Natural killer cell (primary cell): ENCODE results near the gene IFNA8. TPM values are rescaled to one million over a fixed set of nuclear protein-coding genes. Genes with fewer than 3 reads are reported as not detected.
A peak's percentile ranks its signal among the peaks of the same experiment; 100 is the strongest.
"Not testable (repeated sequence)": the region's sequence is repeated elsewhere in the genome, so short reads cannot be mapped to it uniquely, and the experiment has no call there.

Source experiments
- ATAC-seq, 3 donors: fragments of 150-1000 bp in 2 of 3; fragments of 200-7000 bp in 1 of 3; cut with Tn5 transposase; 1 replicate in 1 of 3; 2 replicates in 2 of 3; pipeline ENCODE4 v1.10.0; 2021; ENCODE audit warnings: mild to moderate bottlenecking in 2 of 3, moderate library complexity in 2 of 3
- DNase-seq, 2 donors: peaks; one replicate each; pipeline versions ENCODE4 v3.0.0 to v3.0.0-alpha.2; 2013 to 2021; ENCODE audit warnings: mixed read lengths in 1 of 2
- H3K27ac ChIP-seq: one replicate; pipeline ENCODE4 v1.5.1; 2013; ENCODE audit warnings: mild to moderate bottlenecking, low read length
- H3K27me3 ChIP-seq: one replicate; pipeline ENCODE4 v1.6.1; 2013; ENCODE audit warnings: low read length; ENCODE audit not compliant: control insufficient read depth, insufficient read depth
- H3K36me3 ChIP-seq: one replicate; pipeline ENCODE4 v1.6.1; 2013; ENCODE audit warnings: low read length; ENCODE audit not compliant: control insufficient read depth, insufficient read depth
- H3K4me1 ChIP-seq: one replicate; pipeline ENCODE4 v1.6.1; 2013; ENCODE audit warnings: low read length; ENCODE audit not compliant: control insufficient read depth, insufficient read depth
- H3K4me3 ChIP-seq: one replicate; pipeline ENCODE4 v1.5.1; 2013; ENCODE audit warnings: low read length
- H3K9me3 ChIP-seq: one replicate; pipeline ENCODE4 v1.6.1; 2013; ENCODE audit warnings: low read length; ENCODE audit not compliant: control insufficient read depth, insufficient read depth
- H3K27ac Mint-ChIP-seq, 2 donors: one replicate each; pipeline ENCODE4 v1.8.0; 2022; ENCODE audit warnings: mild to moderate bottlenecking in 2 of 2, mixed read lengths in 2 of 2, moderate library complexity in 1 of 2
- H3K27me3 Mint-ChIP-seq, 2 donors: one replicate each; pipeline ENCODE4 v1.8.0; 2022; ENCODE audit warnings: low read depth in 2 of 2, mixed read lengths in 2 of 2
- H3K36me3 Mint-ChIP-seq: one replicate; pipeline ENCODE4 v1.8.0; 2022; ENCODE audit warnings: mixed read lengths
- H3K4me1 Mint-ChIP-seq, 2 donors: one replicate each; pipeline ENCODE4 v1.8.0; 2022; ENCODE audit warnings: mixed read lengths in 2 of 2
- H3K4me3 Mint-ChIP-seq: one replicate; pipeline ENCODE4 v1.8.0; 2022; ENCODE audit warnings: mild to moderate bottlenecking, moderate library complexity, mixed read lengths
- H3K9me3 Mint-ChIP-seq, 2 donors: one replicate each; pipeline ENCODE4 v1.8.0; 2022; ENCODE audit warnings: mixed read lengths in 2 of 2
- WGBS: methylation state at CpG from one replicate; pipeline ENCODE4 v1.1.7; 2013; ENCODE audit warnings: missing lambda C conversion rate; ENCODE audit not compliant: insufficient coverage; 5-methylcytosine and 5-hydroxymethylcytosine counted together
- intact Hi-C: fragments of 100-400 bp; cut with micrococcal nuclease; formaldehyde crosslinking; loops from one replicate; pipeline ENCODE4 v1.14.2; 2022
- total RNA-seq, 4 donors: library from RNA; stranded (reverse); fragments of 120-200 nt in 1 of 4; gene quantifications; one replicate each; pipeline versions ENCODE4 v1.2.3 to v1.2.4, GENCODE V29; 2013 to 2022
- TF ChIP-seq, protein P1 (sequence below): fragments of 200-600 bp; IDR thresholded peaks from one replicate; pipeline ENCODE4 v1.8.0; 2022; ENCODE audit warnings: antibody characterized with exemption

The IFNA8 gene
- total RNA-seq, 3 donors from 2014 or later (not counting 1 experiment from before 2014, with no cell fraction given), result not detected

DNA sequence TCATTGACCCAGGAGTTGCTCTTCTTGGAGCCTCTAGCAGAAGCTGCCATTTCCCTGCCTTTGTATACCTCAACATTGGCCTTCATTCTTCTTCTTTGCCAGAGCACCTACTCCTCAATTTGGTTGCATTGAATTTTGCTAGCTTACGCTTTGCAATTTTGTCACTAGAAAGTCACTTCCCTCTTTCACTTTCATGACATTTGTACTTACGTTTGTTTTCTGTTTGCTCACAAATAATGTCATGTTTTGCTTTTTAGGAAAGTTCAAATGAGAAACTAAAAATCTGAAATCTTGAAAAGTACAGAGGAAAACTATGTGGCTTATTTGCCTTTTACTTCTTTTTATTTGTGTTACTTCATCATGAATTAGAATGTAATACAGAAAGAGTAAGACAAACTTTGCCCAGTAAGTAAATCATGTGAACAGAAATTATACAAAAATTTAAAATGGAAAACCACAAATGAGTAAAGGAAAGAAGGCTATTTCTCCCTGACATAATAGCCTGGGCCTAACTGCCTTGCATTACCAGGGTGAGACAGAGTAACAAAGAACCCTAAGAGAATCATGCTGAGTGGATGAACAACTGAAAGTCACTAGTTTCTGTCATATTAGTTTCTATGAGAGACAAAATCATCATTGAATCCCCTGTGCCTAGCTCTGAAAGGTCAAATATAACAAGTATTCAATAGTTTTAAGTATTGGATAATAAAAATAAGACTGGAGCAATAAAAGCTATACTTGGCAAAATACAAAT is 23.9 kb downstream of the IFNA8 start:
- Histone ChIP-seq H3K27ac (no peak overlapping the region), H3K4me3 (no peak overlapping the region), H3K9me3 (no peaks in the 10 kb centered on the region), H3K27me3 (no peaks in the 10 kb centered on the region), H3K4me1 (no peaks in the 10 kb centered on the region), H3K36me3 (no peaks in the 10 kb centered on the region)
- DNase-seq (no peak), ATAC-seq (no peak)
- no peaks in the 10 kb centered on the region for H3K9me3 Mint-ChIP-seq
- peaks cover 35 to 49% of the 10 kb centered on the region in 2 donors for H3K27me3 Mint-ChIP-seq
- H3K4me3 Mint-ChIP-seq, result no peak overlapping the region
- TF ChIP-seq, protein P1, sequence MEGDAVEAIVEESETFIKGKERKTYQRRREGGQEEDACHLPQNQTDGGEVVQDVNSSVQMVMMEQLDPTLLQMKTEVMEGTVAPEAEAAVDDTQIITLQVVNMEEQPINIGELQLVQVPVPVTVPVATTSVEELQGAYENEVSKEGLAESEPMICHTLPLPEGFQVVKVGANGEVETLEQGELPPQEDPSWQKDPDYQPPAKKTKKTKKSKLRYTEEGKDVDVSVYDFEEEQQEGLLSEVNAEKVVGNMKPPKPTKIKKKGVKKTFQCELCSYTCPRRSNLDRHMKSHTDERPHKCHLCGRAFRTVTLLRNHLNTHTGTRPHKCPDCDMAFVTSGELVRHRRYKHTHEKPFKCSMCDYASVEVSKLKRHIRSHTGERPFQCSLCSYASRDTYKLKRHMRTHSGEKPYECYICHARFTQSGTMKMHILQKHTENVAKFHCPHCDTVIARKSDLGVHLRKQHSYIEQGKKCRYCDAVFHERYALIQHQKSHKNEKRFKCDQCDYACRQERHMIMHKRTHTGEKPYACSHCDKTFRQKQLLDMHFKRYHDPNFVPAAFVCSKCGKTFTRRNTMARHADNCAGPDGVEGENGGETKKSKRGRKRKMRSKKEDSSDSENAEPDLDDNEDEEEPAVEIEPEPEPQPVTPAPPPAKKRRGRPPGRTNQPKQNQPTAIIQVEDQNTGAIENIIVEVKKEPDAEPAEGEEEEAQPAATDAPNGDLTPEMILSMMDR, result no peak
- H3K27ac Mint-ChIP-seq, result no peak overlapping the region
- no peaks in the 10 kb centered on the region for H3K36me3 Mint-ChIP-seq
- intact Hi-C loops, result no loop called here
- H3K4me1 Mint-ChIP-seq, result no peaks in the 10 kb centered on the region
- 56% methylated on average over 1 of the region's 2 CpGs for WGBS

DNA sequence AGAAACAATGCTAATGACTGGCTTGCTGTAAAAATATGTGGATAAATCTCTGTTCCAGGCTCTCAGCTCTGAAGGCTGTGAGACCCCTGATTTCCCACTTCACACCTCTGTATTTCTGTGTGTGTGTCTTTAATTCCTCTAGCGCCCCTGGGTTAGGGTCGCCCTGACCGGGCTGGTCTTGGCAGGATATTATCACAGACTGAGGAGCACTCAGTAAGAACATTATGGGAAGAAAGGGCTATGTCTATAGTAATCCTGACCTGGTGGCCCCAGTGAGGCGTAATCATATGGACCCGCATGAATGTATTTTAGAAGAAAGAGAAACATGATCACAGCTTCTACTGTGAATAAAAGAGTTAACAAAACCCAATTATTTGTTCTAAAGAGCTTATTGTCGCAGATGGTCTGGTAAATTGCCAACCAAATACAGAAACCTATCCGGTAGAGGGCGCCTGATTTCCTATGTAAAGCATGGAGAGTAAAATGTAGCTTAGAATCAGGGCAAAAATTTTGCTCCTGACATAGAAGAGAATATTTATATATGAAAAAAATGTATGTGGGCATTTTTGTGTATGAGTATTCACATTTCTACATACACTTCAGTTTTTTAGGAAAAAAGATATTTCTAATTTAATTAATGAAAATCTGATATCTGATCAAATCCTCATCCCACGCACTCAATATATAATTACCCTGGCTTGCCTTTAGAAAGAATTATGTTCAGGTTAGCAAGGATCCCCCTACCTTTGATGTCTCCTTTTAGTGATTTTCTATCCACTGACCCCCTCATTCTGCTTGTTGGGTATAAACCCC is 25.5 kb downstream of the IFNA8 start:
- ATAC-seq, result peak in 1 of 3 donors; percentile 49
- H3K9me3 Mint-ChIP-seq, result no peaks in the 10 kb centered on the region
- DNase-seq, result peak in 1 of 2 donors; percentile 74
- Histone ChIP-seq H3K27me3 (no peaks in the 10 kb centered on the region), H3K9me3 (no peaks in the 10 kb centered on the region), H3K4me3 (no peak overlapping the region), H3K27ac (no peak overlapping the region), H3K4me1 (no peaks in the 10 kb centered on the region), H3K36me3 (no peaks in the 10 kb centered on the region)
- H3K36me3 Mint-ChIP-seq, result no peaks in the 10 kb centered on the region
- H3K27me3 Mint-ChIP-seq, result peaks cover 28 to 33% of the 10 kb centered on the region in 2 donors
- WGBS, result 74% methylated on average over 8 of the region's 9 CpGs
- H3K4me3 Mint-ChIP-seq, result no peak overlapping the region
- TF ChIP-seq, protein P1, result peak; percentile 43
- no peaks in the 10 kb centered on the region for H3K4me1 Mint-ChIP-seq
- intact Hi-C loops, result loop anchor here (1.0 kb wide), 1 partner anchor 355 kb away; no protein-coding TSS in a partner anchor
- H3K27ac Mint-ChIP-seq, result no peak overlapping the region

DNA sequence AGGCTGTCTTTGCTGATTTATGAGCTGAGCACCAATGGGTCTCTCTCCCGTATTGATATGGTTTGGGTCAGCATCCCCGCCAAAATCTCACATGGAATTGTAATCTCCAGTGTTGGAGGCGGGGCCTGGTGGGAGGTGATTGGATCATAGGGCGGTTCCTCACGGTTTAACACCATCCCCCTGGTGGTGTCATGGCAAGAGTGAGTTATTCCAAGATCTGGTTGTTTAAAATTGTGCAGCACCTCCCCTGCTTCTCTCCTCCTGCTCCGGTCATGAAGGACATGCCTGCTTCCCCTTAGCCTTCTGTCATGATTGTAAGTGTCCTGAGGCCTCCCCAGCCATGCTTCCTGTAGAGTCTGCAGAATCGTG is 26.1 kb downstream of the IFNA8 start:
- H3K9me3 Mint-ChIP-seq, DNase-seq, intact Hi-C loops, H3K9me3 ChIP-seq, H3K27ac Mint-ChIP-seq, H3K4me3 ChIP-seq, H3K36me3 ChIP-seq, H3K4me3 Mint-ChIP-seq, H3K36me3 Mint-ChIP-seq, H3K27ac ChIP-seq, ATAC-seq, H3K4me1 ChIP-seq, H3K27me3 ChIP-seq, H3K4me1 Mint-ChIP-seq: not testable (repeated sequence)
- H3K27me3 Mint-ChIP-seq, result peaks cover 25 to 27% of the 10 kb centered on the region in 2 donors
- 89% methylated on average over 4 of the region's 7 CpGs for WGBS

DNA sequence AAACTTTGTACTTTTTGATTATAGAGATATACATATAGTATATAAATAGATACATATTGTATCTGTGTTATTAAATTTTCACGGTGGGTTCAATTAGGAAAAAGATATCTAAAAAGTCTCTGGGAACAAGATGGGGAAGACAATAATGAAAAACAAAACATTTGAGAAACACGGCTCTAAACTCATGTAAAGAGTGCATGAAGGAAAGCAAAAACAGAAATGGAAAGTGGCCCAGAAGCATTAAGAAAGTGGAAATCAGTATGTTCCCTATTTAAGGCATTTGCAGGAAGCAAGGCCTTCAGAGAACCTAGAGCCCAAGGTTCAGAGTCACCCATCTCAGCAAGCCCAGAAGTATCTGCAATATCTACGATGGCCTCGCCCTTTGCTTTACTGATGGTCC is 31.2 kb downstream of the IFNA8 start, which contains the start of gene IFNA1:
Gene IFNA1 (plus strand): TSS at position 301 of the 400 bp plus-strand sequence. CDS start 69 bp downstream, at position 370.
- no peak within 1 kb of the TSS for H3K4me3 ChIP-seq
- H3K9me3 ChIP-seq, result no peaks in the 10 kb centered on the region
- no peak within 1 kb of the TSS for H3K4me3 Mint-ChIP-seq
- H3K27ac Mint-ChIP-seq, result no peak within 1 kb of the TSS
- no peak within 1 kb of the TSS for H3K27ac ChIP-seq
- H3K27me3 Mint-ChIP-seq, result peaks cover 9 to 16% of the 10 kb centered on the region in 2 donors
- peaks cover 3% of the 10 kb centered on the region for H3K4me1 ChIP-seq
- TF ChIP-seq, protein P1, result no peak
- no peak for DNase-seq
- H3K27me3 ChIP-seq, result no peaks in the 10 kb centered on the region
- no peaks in the 10 kb centered on the region for H3K9me3 Mint-ChIP-seq
- intact Hi-C loops, result no loop called here
- peaks cover 9% of the 10 kb centered on the region in 2 donors for H3K4me1 Mint-ChIP-seq
- no peak for ATAC-seq
- H3K36me3 Mint-ChIP-seq, result no peaks in the 10 kb centered on the region
- WGBS, result 97% methylated on average over 4 of the region's 4 CpGs
- H3K36me3 ChIP-seq, result no peaks in the 10 kb centered on the region
